GM12891 (cell line): ENCODE measurements around the gene SHANK3.

Source experiments
- POLR2A ChIP-seq: IDR thresholded peaks from 2 replicates; pipeline ENCODE4 v1.6.1; 2011; ENCODE audit warnings: low read depth, low read length, control low read depth
- POLR2AphosphoS5 ChIP-seq: IDR thresholded peaks from 2 replicates; pipeline ENCODE4 v1.6.1; 2011; ENCODE audit warnings: low read depth, low read length, control low read depth
- SPI1 ChIP-seq: IDR thresholded peaks from 2 replicates; pipeline ENCODE4 v1.6.1; 2011; ENCODE audit warnings: low read depth, low read length, control low read depth
- TAF1 ChIP-seq: IDR thresholded peaks from 2 replicates; pipeline ENCODE4 v1.6.1; 2011; ENCODE audit warnings: low read depth, low read length, control low read depth

- no peak for TF ChIP-seq POLR2A
- TF ChIP-seq TAF1: no peak
- TF ChIP-seq SPI1: no peak
- no peak for TF ChIP-seq POLR2AphosphoS5
These were observed 26.6 kb downstream of the SHANK3 start for GRCh38 chr22:50699001-50699755.
